NCI-H345 (cell line): ENCODE results near the gene RPL5.
"Not testable (repeated sequence)": the region's sequence is repeated elsewhere in the genome, so short reads cannot be mapped to it uniquely, and the experiment has no call there.

Experiments
- DNase-seq: peaks from one replicate; lab custom pipeline; 2025; lab: John Stamatoyannopoulos, UW

RPL5 gene

GRCh38 chr1:92831762-92832536, at the start of gene RPL5:
TSS of gene RPL5 (plus strand) at chr1:92832040. CDS start at chr1:92832115, 75 bp downstream.
- DNase-seq = peak; percentile 97

GRCh38 chr1:92783550-92783949, 48.3 kb upstream of the RPL5 start:
- DNase-seq = not testable (repeated sequence)

GRCh38 chr1:92784021-92784638, 47.7 kb upstream of the RPL5 start:
- no peak for DNase-seq

GRCh38 chr1:92784639-92785500, 47.0 kb upstream of the RPL5 start, which contains the start of gene EVI5:
TSS of gene EVI5 (minus strand) at chr1:92785108. CDS start at chr1:92736546, 48,562 bp downstream.
- DNase-seq = peak; percentile 93

- no peak for DNase-seq
These were observed 45.5 kb upstream of the RPL5 start for GRCh38 chr1:92786111-92786901.

- no peak for DNase-seq
These were observed 41.8 kb upstream of the RPL5 start for GRCh38 chr1:92790081-92790480.

- DNase-seq = no peak
These were observed 41.0 kb upstream of the RPL5 start for GRCh38 chr1:92790867-92791266.

GRCh38 chr1:92791487-92792066, 40.3 kb upstream of the RPL5 start:
- peak; percentile 51 for DNase-seq

- peak; percentile 46 for DNase-seq
These were observed 39.5 kb upstream of the RPL5 start for GRCh38 chr1:92792340-92792782.

GRCh38 chr1:92795166-92795565, 36.7 kb upstream of the RPL5 start:
- no peak for DNase-seq

- no peak for DNase-seq
These were observed 34.5 kb upstream of the RPL5 start for GRCh38 chr1:92797297-92797696.

- DNase-seq = no peak
These were observed 33.9 kb upstream of the RPL5 start for GRCh38 chr1:92797961-92798360.

- DNase-seq = no peak
These were observed 28.5 kb upstream of the RPL5 start for GRCh38 chr1:92803140-92803887.

- DNase-seq = no peak
These were observed 27.1 kb upstream of the RPL5 start for GRCh38 chr1:92804721-92805201.

- no peak for DNase-seq
These were observed 26.6 kb upstream of the RPL5 start for GRCh38 chr1:92805216-92805615.

- no peak for DNase-seq
These were observed 23.5 kb upstream of the RPL5 start for GRCh38 chr1:92808381-92808780.

- no peak for DNase-seq
These were observed 15.1 kb upstream of the RPL5 start for GRCh38 chr1:92816732-92817131.

- no peak for DNase-seq
These were observed 14.6 kb upstream of the RPL5 start for GRCh38 chr1:92817137-92817697.

- peak; percentile 18 for DNase-seq
These were observed 13.7 kb upstream of the RPL5 start for GRCh38 chr1:92817986-92818764.
